CD14-positive monocyte (primary cell): ENCODE measurements around the gene PDE7B. TPM values are rescaled to one million over a fixed set of nuclear protein-coding genes. Genes with fewer than 3 reads are reported as not detected.

Source experiments
- DNase-seq, 3 donors: peaks; one replicate each; pipeline ENCODE4 v3.0.0-alpha.2; 2011 to 2022
- H2AFZ ChIP-seq: 2 replicates; pipeline ENCODE4 v1.6.0; 2012; ENCODE audit warnings: mild to moderate bottlenecking, low read depth, low read length, inconsistent platforms; ENCODE audit not compliant: insufficient read depth, poor library complexity, severe bottlenecking
- H3K27ac ChIP-seq, 2 donors: 1 replicate in 1 of 2; 2 replicates in 1 of 2; pipeline ENCODE4 v1.5.1; 2012 to 2013; ENCODE audit warnings: low read length in 2 of 2, control low read depth in 1 of 2, inconsistent platforms in 1 of 2, low read depth in 1 of 2, mild to moderate bottlenecking in 1 of 2
- H3K27me3 ChIP-seq, 2 donors: one replicate each; pipeline versions ENCODE4 v1.6.0 to v1.6.1; 2011 to 2013; ENCODE audit warnings: low read length in 2 of 2; ENCODE audit not compliant: control insufficient read depth in 2 of 2, insufficient read depth in 2 of 2
- H3K36me3 ChIP-seq, 2 donors: replicated peaks in 1 of 2; 1 replicate in 1 of 2; 2 replicates in 1 of 2; pipeline versions ENCODE4 v1.5.1 to v1.6.1; 2012 to 2013; ENCODE audit warnings: low read length in 2 of 2, control low read depth in 1 of 2, inconsistent platforms in 1 of 2, mild to moderate bottlenecking in 1 of 2; ENCODE audit not compliant: insufficient read depth in 2 of 2, control insufficient read depth in 1 of 2
- H3K4me1 ChIP-seq, 2 donors: 1 replicate in 1 of 2; 2 replicates in 1 of 2; pipeline versions ENCODE4 v1.5.1 to v1.6.1; 2012 to 2013; ENCODE audit warnings: low read length in 2 of 2, control low read depth in 1 of 2, inconsistent platforms in 1 of 2, mild to moderate bottlenecking in 1 of 2, moderate library complexity in 1 of 2; ENCODE audit not compliant: insufficient read depth in 2 of 2, control insufficient read depth in 1 of 2
- H3K4me2 ChIP-seq: replicated peaks from 2 replicates; pipeline ENCODE3; 2012; ENCODE audit warnings: low read length, moderate library complexity, mild to moderate bottlenecking; ENCODE audit not compliant: poor library complexity, severe bottlenecking; ENCODE audit errors: extremely low read depth
- H3K4me3 ChIP-seq, 3 experiments: fragments of 200-600 bp in 1 of 3; sonication (generic) in 1 of 3; replicated peaks in 1 of 3; 1 replicate in 2 of 3; 2 replicates in 1 of 3; pipeline ENCODE4 v1.5.1; 2011 to 2013; ENCODE audit warnings: low read length in 3 of 3, mild to moderate bottlenecking in 3 of 3, control low read depth in 2 of 3, low read depth in 2 of 3, inconsistent platforms in 1 of 3, moderate library complexity in 1 of 3
- H3K79me2 ChIP-seq: 2 replicates; pipeline ENCODE4 v1.6.0; 2012; ENCODE audit warnings: mild to moderate bottlenecking, control low read depth, inconsistent platforms, low read length, moderate library complexity; ENCODE audit not compliant: insufficient read depth
- H3K9ac ChIP-seq: 2 replicates; pipeline ENCODE4 v1.6.0; 2017; ENCODE audit warnings: low read length, mild to moderate bottlenecking; ENCODE audit not compliant: insufficient read depth, poor library complexity, severe bottlenecking
- H3K9me3 ChIP-seq, 2 donors: replicated peaks in 1 of 2; 1 replicate in 1 of 2; 2 replicates in 1 of 2; pipeline versions ENCODE4 v1.5.1 to v1.6.1; 2012 to 2013; ENCODE audit warnings: low read length in 2 of 2, control low read depth in 1 of 2; ENCODE audit not compliant: control insufficient read depth in 1 of 2, insufficient read depth in 1 of 2
- H4K20me1 ChIP-seq: 2 replicates; pipeline ENCODE4 v1.6.0; 2012; ENCODE audit warnings: mild to moderate bottlenecking, low read length, control low read depth, moderate library complexity; ENCODE audit not compliant: insufficient read depth
- H3K27ac Mint-ChIP-seq, 7 donors: one replicate each; pipeline ENCODE4 v1.8.0; 2020; ENCODE audit warnings: mild to moderate bottlenecking in 7 of 7, mixed read lengths in 7 of 7, moderate library complexity in 6 of 7, inconsistent platforms in 2 of 7
- H3K27me3 Mint-ChIP-seq, 3 donors: one replicate each; pipeline ENCODE4 v1.8.0; 2021 to 2022; ENCODE audit warnings: low read depth in 3 of 3, mild to moderate bottlenecking in 3 of 3, mixed read lengths in 3 of 3, moderate library complexity in 3 of 3, inconsistent platforms in 1 of 3
- H3K36me3 Mint-ChIP-seq, 2 donors: one replicate each; pipeline ENCODE4 v1.8.0; 2020; ENCODE audit warnings: mixed read lengths in 2 of 2, inconsistent platforms in 1 of 2, mild to moderate bottlenecking in 1 of 2
- H3K4me1 Mint-ChIP-seq: one replicate; pipeline ENCODE4 v1.8.0; 2020; ENCODE audit warnings: mild to moderate bottlenecking, mixed read lengths
- H3K4me3 Mint-ChIP-seq, 2 donors: one replicate each; pipeline ENCODE4 v1.8.0; 2020; ENCODE audit warnings: mild to moderate bottlenecking in 2 of 2, mixed read lengths in 2 of 2, moderate library complexity in 1 of 2
- H3K9me3 Mint-ChIP-seq, 7 donors: one replicate each; pipeline ENCODE4 v1.8.0; 2020 to 2022; ENCODE audit warnings: mixed read lengths in 7 of 7, mild to moderate bottlenecking in 6 of 7, moderate library complexity in 6 of 7, inconsistent platforms in 2 of 7
- WGBS: methylation state at CpG from one replicate; pipeline ENCODE4 v1.1.5; 2013; ENCODE audit warnings: missing lambda C conversion rate; ENCODE audit not compliant: insufficient coverage; 5-methylcytosine and 5-hydroxymethylcytosine counted together
- intact Hi-C, 2 donors: fragments of 100-400 bp; cut with micrococcal nuclease; formaldehyde crosslinking; loops; one replicate each; pipeline versions ENCODE4 v1.15.0 to v1.15.1; 2023
- polyA plus RNA-seq, 3 donors: library from polyadenylated mRNA; depleted of rRNA in 1 of 3; unstranded in 2 of 3; stranded (reverse) in 1 of 3; fragments of 300-500 nt in 2 of 3; fragments of >200 nt in 1 of 3; fragmentation: Illumina TruSeq in 2 of 3; gene quantifications; 1 replicate in 2 of 3; 2 replicates in 1 of 3; pipeline ENCODE4 v1.2.3, GENCODE V29; 2012 to 2021
- TF ChIP-seq, protein P1 (sequence below): fragments of 200-600 bp; IDR thresholded peaks from one replicate; pipeline ENCODE4 v1.8.0; 2022; ENCODE audit warnings: antibody characterized with exemption, mild to moderate bottlenecking

PDE7B gene
- polyA plus RNA-seq, 3 donors = 0.37 to 1.1 (median 0.89) TPM

DNA sequence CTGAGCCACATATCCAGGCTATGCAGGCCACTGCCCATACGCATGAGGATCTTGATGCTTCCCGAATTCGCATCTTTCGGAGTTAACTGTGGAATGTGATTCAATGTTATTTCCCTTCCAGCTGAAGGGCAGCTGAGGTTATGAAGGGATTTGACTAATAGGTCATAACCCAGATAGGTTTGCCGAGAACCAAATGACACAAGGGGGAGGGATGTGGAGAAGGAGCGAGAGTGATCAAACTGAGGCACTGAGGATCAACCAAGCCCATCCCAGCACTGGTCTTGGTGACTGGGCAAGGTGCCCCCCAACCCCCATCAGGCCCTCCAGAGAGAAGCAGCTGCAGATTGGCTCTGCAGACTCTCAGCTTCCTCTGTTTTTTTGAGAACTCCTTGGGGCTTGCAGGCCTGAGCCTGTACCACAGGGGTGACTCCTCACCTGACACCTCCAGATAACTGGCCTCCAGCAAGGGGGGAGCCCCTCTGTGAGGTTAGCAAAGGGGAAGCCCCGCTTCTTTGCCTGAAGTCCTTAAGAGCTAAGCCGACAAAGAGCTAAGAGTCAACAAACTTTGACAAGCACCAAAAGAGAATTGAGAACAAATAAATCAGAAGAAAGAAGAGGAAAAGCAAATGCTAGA lies 185.9 kb downstream of the PDE7B start:
- H4K20me1 ChIP-seq = no peaks in the 10 kb centered on the region
- H3K36me3 Mint-ChIP-seq = no peaks in the 10 kb centered on the region
- H3K27ac Mint-ChIP-seq = peak overlapping the region in 3 of 7 donors; percentile 38 to 62 (median 38)
- peaks cover 0 to 2% (median 1%) of the 10 kb centered on the region in 3 donors for H3K27me3 Mint-ChIP-seq
- peak overlapping the region; percentile 22 for H3K9ac ChIP-seq
- no peak overlapping the region for H3K27ac ChIP-seq
- H3K4me3 Mint-ChIP-seq = peak overlapping the region in 1 of 2 donors; percentile 83
- peaks cover 34 to 43% of the 10 kb centered on the region in 2 donors for H3K4me1 ChIP-seq
- no peak overlapping the region for H3K4me3 ChIP-seq
- H3K9me3 Mint-ChIP-seq = no peaks in the 10 kb centered on the region
- no peaks in the 10 kb centered on the region for H3K36me3 ChIP-seq
- TF ChIP-seq, protein P1, sequence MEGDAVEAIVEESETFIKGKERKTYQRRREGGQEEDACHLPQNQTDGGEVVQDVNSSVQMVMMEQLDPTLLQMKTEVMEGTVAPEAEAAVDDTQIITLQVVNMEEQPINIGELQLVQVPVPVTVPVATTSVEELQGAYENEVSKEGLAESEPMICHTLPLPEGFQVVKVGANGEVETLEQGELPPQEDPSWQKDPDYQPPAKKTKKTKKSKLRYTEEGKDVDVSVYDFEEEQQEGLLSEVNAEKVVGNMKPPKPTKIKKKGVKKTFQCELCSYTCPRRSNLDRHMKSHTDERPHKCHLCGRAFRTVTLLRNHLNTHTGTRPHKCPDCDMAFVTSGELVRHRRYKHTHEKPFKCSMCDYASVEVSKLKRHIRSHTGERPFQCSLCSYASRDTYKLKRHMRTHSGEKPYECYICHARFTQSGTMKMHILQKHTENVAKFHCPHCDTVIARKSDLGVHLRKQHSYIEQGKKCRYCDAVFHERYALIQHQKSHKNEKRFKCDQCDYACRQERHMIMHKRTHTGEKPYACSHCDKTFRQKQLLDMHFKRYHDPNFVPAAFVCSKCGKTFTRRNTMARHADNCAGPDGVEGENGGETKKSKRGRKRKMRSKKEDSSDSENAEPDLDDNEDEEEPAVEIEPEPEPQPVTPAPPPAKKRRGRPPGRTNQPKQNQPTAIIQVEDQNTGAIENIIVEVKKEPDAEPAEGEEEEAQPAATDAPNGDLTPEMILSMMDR = no peak
- peak overlapping the region; percentile 68 for H2AFZ ChIP-seq
- no peak overlapping the region for H3K4me2 ChIP-seq
- no CpG with 5 or more reads among the region's 8 CpGs for WGBS
- H3K79me2 ChIP-seq = no peaks in the 10 kb centered on the region
- H3K27me3 ChIP-seq = no peaks in the 10 kb centered on the region
- intact Hi-C loops = no loop called here
- no peak for DNase-seq
- peaks cover 57% of the 10 kb centered on the region for H3K4me1 Mint-ChIP-seq
- H3K9me3 ChIP-seq = no peaks in the 10 kb centered on the region

GRCh38 chr6:136037876-136038460 lies 186.5 kb downstream of the PDE7B start:
- H3K4me3 Mint-ChIP-seq = peak overlapping the region; percentile 59 to 83
- H3K27ac Mint-ChIP-seq = peak overlapping the region in 4 of 7 donors; percentile 31 to 81 (median 35)
- no peak overlapping the region for H3K4me3 ChIP-seq
- no peaks in the 10 kb centered on the region for H4K20me1 ChIP-seq
- peaks cover 34 to 43% of the 10 kb centered on the region in 2 donors for H3K4me1 ChIP-seq
- H3K27me3 Mint-ChIP-seq = peaks cover 0 to 2% (median 1%) of the 10 kb centered on the region in 3 donors
- no peak for DNase-seq
- TF ChIP-seq, protein P1 = no peak
- no peaks in the 10 kb centered on the region for H3K36me3 ChIP-seq
- no peaks in the 10 kb centered on the region for H3K79me2 ChIP-seq
- no peaks in the 10 kb centered on the region for H3K9me3 ChIP-seq
- peak overlapping the region; percentile 22 for H3K9ac ChIP-seq
- peak overlapping the region; percentile 31 for H3K4me2 ChIP-seq
- no peak overlapping the region for H3K27ac ChIP-seq
- H3K4me1 Mint-ChIP-seq = peaks cover 57% of the 10 kb centered on the region
- H3K9me3 Mint-ChIP-seq = no peaks in the 10 kb centered on the region
- WGBS = 52% methylated on average over 8 of the region's 13 CpGs
- H3K27me3 ChIP-seq = no peaks in the 10 kb centered on the region
- H3K36me3 Mint-ChIP-seq = no peaks in the 10 kb centered on the region
- peak overlapping the region; percentile 68 for H2AFZ ChIP-seq
- intact Hi-C loops = no loop called here
